Gastrocnemius medialis (tissue), 4 donors: Measurements from ENCODE around the gene SULT1C2.

Source experiments
- CTCF ChIP-seq, 5 experiments: fragments of 450-650 bp in 3 of 5; fragments of 200-600 bp in 2 of 5; sonication (generic) in 2 of 5; IDR thresholded peaks in 4 of 5; conservative IDR thresholded peaks in 1 of 5; 1 replicate in 4 of 5; 2 replicates in 1 of 5; pipeline ENCODE4 v1.5.1; 2016 to 2019; ENCODE audit warnings: antibody characterized with exemption in 5 of 5, mild to moderate bottlenecking in 3 of 5, moderate library complexity in 3 of 5
- POLR2A ChIP-seq, 2 donors: fragments of 450-650 bp; IDR thresholded peaks; one replicate each; pipeline ENCODE4 v1.6.1; 2017; ENCODE audit warnings: antibody characterized with exemption in 2 of 2, mild to moderate bottlenecking in 2 of 2, moderate library complexity in 2 of 2

- TF ChIP-seq CTCF (IDR thresholded peaks at IDR 0.05 in 4 of 5, conservative IDR thresholded peaks at IDR 0.05 in 1 of 5) (no peak), POLR2A (IDR thresholded peaks at IDR 0.05) (no peak)
Observed at GRCh38 chr2:108263401-108263800, 25.3 kb upstream of the SULT1C2 start.
